Endothelial cell of umbilical vein (primary cell): ENCODE data around the gene PRMT1. TPM values are rescaled to one million over a fixed set of nuclear protein-coding genes. Genes with fewer than 3 reads are reported as not detected.
A peak's percentile ranks its signal among the peaks of the same experiment; 100 is the strongest.

ENCODE experiments used
- BruUV-seq: library from RNA; stranded (reverse); fragments of 400-500 nt; replicated peaks from 2 replicates; lab custom pipeline; 2021; lab: Mats Ljungman, UMichigan
- CTCF ChIA-PET: fragments of 300-600, 350-600 bp; sonication (Branson Sonifier 250); formaldehyde crosslinking; loops from one replicate; lab custom pipeline; 2021; ENCODE audit warnings: antibody characterized with exemption, inconsistent platforms; lab: Charles Lee
- POLR2A ChIA-PET: fragments of 300-600, 350-600 bp; sonication (Branson Sonifier 250); formaldehyde crosslinking; loops from one replicate; lab custom pipeline; 2021; ENCODE audit warnings: antibody characterized with exemption, inconsistent platforms; lab: Charles Lee
- DNase-seq: peaks from one replicate; pipeline ENCODE4 v3.0.0-alpha.2; 2011; ENCODE audit warnings: low read depth, low spot score
- FAIRE-seq: peaks from 2 replicates; lab custom pipeline; 2011; peaks lifted over from hg19 to GRCh38; lab: Jason Lieb, UNC
- H2AFZ ChIP-seq: 2 replicates; pipeline ENCODE4 v1.6.0; 2012; ENCODE audit warnings: low read depth, low read length, control low read depth, inconsistent platforms
- H3K27ac ChIP-seq: 2 replicates; pipeline ENCODE4 v1.5.1; 2011; ENCODE audit warnings: low read depth, mild to moderate bottlenecking, control low read depth, low read length, moderate library complexity; ENCODE audit not compliant: insufficient read depth
- H3K27me3 ChIP-seq, 2 experiments: 2 replicates each; pipeline versions ENCODE4 v1.6.0 to v1.6.1; 2011; ENCODE audit warnings: low read length in 2 of 2, mixed read lengths in 1 of 2; ENCODE audit not compliant: control insufficient read depth in 2 of 2, insufficient read depth in 2 of 2
- H3K36me3 ChIP-seq, 2 experiments: 2 replicates in 1 of 2; 3 replicates in 1 of 2; pipeline ENCODE4 v1.5.1; 2011; ENCODE audit warnings: low read length in 2 of 2, mild to moderate bottlenecking in 1 of 2, moderate library complexity in 1 of 2; ENCODE audit not compliant: control insufficient read depth in 2 of 2, insufficient read depth in 2 of 2; ENCODE audit errors: extremely low read depth in 1 of 2
- H3K4me1 ChIP-seq: 3 replicates; pipeline ENCODE4 v1.5.1; 2011; ENCODE audit warnings: mild to moderate bottlenecking, low read length; ENCODE audit not compliant: control insufficient read depth, insufficient read depth; ENCODE audit errors: extremely low read depth
- H3K4me2 ChIP-seq: 2 replicates; pipeline ENCODE4 v1.6.1; 2011; ENCODE audit warnings: low read length, control low read depth, mixed read lengths; ENCODE audit not compliant: insufficient read depth
- H3K4me3 ChIP-seq, 3 experiments: fragments of 200-600 bp in 1 of 3; sonication (generic), shearing (Covaris generic) in 1 of 3; replicated peaks in 1 of 3; 2 replicates each; pipeline ENCODE4 v1.5.1; 2011 to 2016; ENCODE audit warnings: control low read depth in 3 of 3, low read length in 3 of 3, mild to moderate bottlenecking in 2 of 3, inconsistent platforms in 1 of 3, low read depth in 1 of 3, moderate library complexity in 1 of 3; ENCODE audit not compliant: insufficient read depth in 1 of 3
- H3K79me2 ChIP-seq: 2 replicates; pipeline ENCODE4 v1.6.0; 2012; ENCODE audit warnings: low read length, inconsistent platforms; ENCODE audit not compliant: control insufficient read depth, insufficient read depth
- H3K9ac ChIP-seq: replicated peaks from 2 replicates; pipeline ENCODE3; 2011; ENCODE audit warnings: low read length, control low read depth; ENCODE audit not compliant: insufficient read depth; ENCODE audit errors: extremely low read depth
- H3K9me1 ChIP-seq: replicated peaks from 3 replicates; pipeline ENCODE4 v1.6.0; 2011; ENCODE audit warnings: mild to moderate bottlenecking, low read length; ENCODE audit not compliant: control insufficient read depth, insufficient read depth; ENCODE audit errors: extremely low read depth
- H3K9me3 ChIP-seq: replicated peaks from 2 replicates; pipeline ENCODE4 v1.5.1; 2012; ENCODE audit warnings: low read length, inconsistent platforms; ENCODE audit not compliant: control insufficient read depth, insufficient read depth
- H4K20me1 ChIP-seq: replicated peaks from 2 replicates; pipeline ENCODE3; 2011; ENCODE audit warnings: mild to moderate bottlenecking, low read length; ENCODE audit not compliant: control insufficient read depth, insufficient read depth; ENCODE audit errors: extremely low read depth
- CTCF ChIP-seq, 2 donors: IDR thresholded peaks; 1 replicate in 1 of 2; 2 replicates in 1 of 2; pipeline ENCODE4 v1.5.1; 2011; ENCODE audit warnings: low read length in 2 of 2, mild to moderate bottlenecking in 2 of 2, moderate library complexity in 2 of 2, control low read depth in 1 of 2, inconsistent platforms in 1 of 2, low read depth in 1 of 2; ENCODE audit not compliant: insufficient read depth in 1 of 2; ENCODE audit errors: extremely low read depth in 1 of 2
- EZH2 ChIP-seq: IDR thresholded peaks from 2 replicates; pipeline ENCODE4 v1.6.1; 2012; ENCODE audit warnings: borderline replicate concordance, low read depth, mild to moderate bottlenecking, moderate library complexity, low read length, inconsistent platforms; ENCODE audit not compliant: severe bottlenecking
- FOS ChIP-seq: IDR thresholded peaks from 2 replicates; pipeline ENCODE4 v1.6.1; 2011; ENCODE audit warnings: mild to moderate bottlenecking, low read length, moderate library complexity, borderline replicate concordance; ENCODE audit not compliant: insufficient read depth
- GATA2 ChIP-seq: IDR thresholded peaks from 2 replicates; pipeline ENCODE4 v1.7.0; 2011; ENCODE audit warnings: low read depth, mild to moderate bottlenecking, moderate library complexity, mixed read lengths, low read length; ENCODE audit not compliant: insufficient read length, insufficient read depth
- JUN ChIP-seq: IDR thresholded peaks from 2 replicates; pipeline ENCODE4 v1.6.1; 2011; ENCODE audit warnings: borderline replicate concordance, low read depth; ENCODE audit not compliant: insufficient read length, insufficient read depth
- MAX ChIP-seq: IDR thresholded peaks from 2 replicates; pipeline ENCODE4 v1.6.1; 2011; ENCODE audit not compliant: insufficient read depth, insufficient read length
- MYC ChIP-seq: IDR thresholded peaks from one replicate; pipeline ENCODE4 v1.6.1; 2011; ENCODE audit warnings: mild to moderate bottlenecking, low read depth, low read length
- POLR2A ChIP-seq: IDR thresholded peaks from 2 replicates; pipeline ENCODE4 v1.6.1; 2012; ENCODE audit warnings: low read depth, mild to moderate bottlenecking, control low read depth, low read length
- POLR2AphosphoS5 ChIP-seq: IDR thresholded peaks from 2 replicates; pipeline ENCODE4 v1.6.1; 2012; ENCODE audit warnings: low read depth, mild to moderate bottlenecking, control low read depth, low read length, moderate library complexity; ENCODE audit not compliant: insufficient read depth
- dilution Hi-C: fragments of 300-500 bp; cut with MboI; formaldehyde crosslinking; loops from one replicate; pipeline ENCODE4 v1.15.0; 2019; ENCODE audit warnings: low sequenced_read_pairs; ENCODE audit not compliant: extremely low pct_ligation_motif_present
- intact Hi-C: fragments of 100-400 bp; cut with micrococcal nuclease; formaldehyde crosslinking; loops from one replicate; pipeline ENCODE4 v1.10.0; 2022
- polyA plus RNA-seq, 4 experiments: library from polyadenylated mRNA; depleted of rRNA in 3 of 4; stranded (reverse) in 3 of 4; unstranded in 1 of 4; fragments of >200 nt; gene quantifications; 2 replicates each; pipeline versions ENCODE4 v1.2.1 to v1.2.3, GENCODE V29; 2011 to 2012; ENCODE audit warnings: missing spikeins in 1 of 4
- total RNA-seq: library from RNA; stranded (reverse); gene quantifications from 2 replicates; pipeline ENCODE4 v1.2.3, GENCODE V29; 2021

PRMT1 gene
- total and polyA plus RNA-seq, 2 donors (not counting 3 experiments of a cell fraction or from before 2014, with no cell fraction given): 242 to 542 TPM

- H3K36me3 ChIP-seq: peaks cover 2 to 17% of the 10 kb centered on the region in 2 experiments
- no peak overlapping the region for H3K27ac ChIP-seq
- FAIRE-seq: no peak
- TF ChIP-seq EZH2 (no peak), POLR2A (no peak), MAX (no peak), MYC (no peak), CTCF (IDR thresholded peaks at IDR 0.05; ENCODE audit: extremely low read depth in 1 of 2, insufficient read depth in 1 of 2, low read depth in 1 of 2, low read length in 2 of 2) (no peak), POLR2AphosphoS5 (no peak), GATA2 (no peak), JUN (no peak), FOS (no peak)
- H3K9ac ChIP-seq: no peak overlapping the region
- DNase-seq: no peak
- ChIA-PET POLR2A (interaction anchor here (0.6 kb wide), 1 partner anchor 116 kb away, joined by 4 read pairs; the partner anchor contains the start of gene RCN3), CTCF (interaction anchor here (1.3 to 2.4 kb wide), 2 partner anchors 21 to 73 kb away, joined by 3 to 9 read pairs; partner anchors contain the start of genes BCL2L12 and IRF3)
- intact Hi-C loops: loop anchor here (5.0 kb wide), 1 partner anchor 191 kb away; the partner anchor contains the start of genes ALDH16A1 and PIH1D1
- H2AFZ ChIP-seq: no peak overlapping the region
- peak overlapping the region in 1 of 3 experiments; percentile 97 for H3K4me3 ChIP-seq
- no peaks in the 10 kb centered on the region for H3K27me3 ChIP-seq
- no peaks in the 10 kb centered on the region for H4K20me1 ChIP-seq
- no peaks in the 10 kb centered on the region for H3K9me1 ChIP-seq
- H3K4me1 ChIP-seq: peaks cover 24% of the 10 kb centered on the region
- dilution Hi-C loops: no loop called here
- peak overlapping the region; percentile 96 for H3K4me2 ChIP-seq
- no peaks in the 10 kb centered on the region for H3K9me3 ChIP-seq
- no TSS peak for BruUV-seq
- H3K79me2 ChIP-seq: peaks cover 57% of the 10 kb centered on the region
Observed at GRCh38 chr19:49643466-49643865, 33.6 kb upstream of the PRMT1 start.
